ENCODE results near the gene CLDN9. TPM values are rescaled to one million over a fixed set of nuclear protein-coding genes. Genes with fewer than 3 reads are reported as not detected.

Gene CLDN9
- total and polyA plus RNA-seq, 9 of the 15 experiments (the other 6 are each of a cell fraction or from before 2014, with no cell fraction given), result 0.12 to 0.44 (median 0.22) TPM; not detected in 4

GRCh38 chr16:3051009-3051408 lies 38.3 kb downstream of the CLDN9 start:
- Histone ChIP-seq H3K27me3 (ENCODE audit: control insufficient read depth in 2 of 2, insufficient read depth in 2 of 2, low read length in 2 of 2) (peaks cover 5 to 39% of the 10 kb centered on the region in 2 experiments; a peak in 4 of 5 replicates), H3K4me3 (no peak overlapping the region), H3K79me2 (ENCODE audit: control insufficient read depth, insufficient read depth, low read length) (no peaks in the 10 kb centered on the region), H3K27ac (ENCODE audit: extremely low read depth, low read depth, low read length) (no peak overlapping the region), H3K9me1 (ENCODE audit: control insufficient read depth, insufficient read depth, low read length) (no peaks in the 10 kb centered on the region), H3K4me1 (replicated peaks in 1 of 2; ENCODE audit: control insufficient read depth in 2 of 2, insufficient read depth in 2 of 2, low read length in 2 of 2) (peaks cover 3 to 25% of the 10 kb centered on the region in 2 experiments; a peak in 3 of 5 replicates), H2AFZ (ENCODE audit: low read depth, low read length) (no peak overlapping the region), H4K20me1 (replicated peaks; ENCODE audit: control insufficient read depth, insufficient read depth, low read length) (no peaks in the 10 kb centered on the region; the same call in 1 of the 2 replicates), H3K9ac (ENCODE audit: insufficient read depth in 1 of 2, low read depth in 2 of 2, low read length in 2 of 2) (no peak overlapping the region), H3K36me3 (ENCODE audit: control insufficient read depth, insufficient read depth, low read length) (no peaks in the 10 kb centered on the region), H3K4me2 (ENCODE audit: insufficient read depth, low read length) (no peak overlapping the region), H3K9me3 (replicated peaks; ENCODE audit: control insufficient read depth, insufficient read depth, low read depth, low read length) (no peaks in the 10 kb centered on the region)
- intact Hi-C loops (cut with micrococcal nuclease) (loop anchor here (10.0 kb wide), 1 partner anchor 124 kb away; no protein-coding TSS in a partner anchor), in situ Hi-C loops (cut with MboI) (no loop called here)
- 20% methylated on average over 4 of the region's 4 CpGs for WGBS (ENCODE audit: insufficient coverage, low coverage, missing lambda C conversion rate)
- ATAC-seq, result no peak
- no TSS peak for BruUV-seq (replicated peaks)
- no peak for DNase-seq (ENCODE audit: extremely low read depth in 1 of 4, low spot score in 3 of 4)
- ChIA-PET POLR2A (interaction anchor here (0.5 to 1.2 kb wide), 5 partner anchors 12 to 1894 kb away, joined by 3 to 5 read pairs (median 3); no protein-coding TSS in a partner anchor), CTCF (ENCODE audit: low intra/inter-chr PET ratio) (no interaction called here)
- no peak for FAIRE-seq
- TF ChIP-seq TBP (optimal IDR thresholded peaks at IDR 0.05; ENCODE audit: low read depth, low read length) (no peak), ZNF77 (CRISPR knock-in tag; IDR thresholded peaks at IDR 0.05) (no peak), ELF2 (CRISPR knock-in tag; IDR thresholded peaks at IDR 0.05) (no peak), THRA (IDR thresholded peaks at IDR 0.05) (no peak), TAF7 (tag; IDR thresholded peaks at IDR 0.05) (no peak), SLC30A9 (CRISPR knock-in tag; IDR thresholded peaks at IDR 0.05) (no peak), CREBBP (IDR thresholded peaks at IDR 0.05; ENCODE audit: low read depth, low read length) (no peak), TCF7L2 (IDR thresholded peaks at IDR 0.05; ENCODE audit: low read depth, low read length) (no peak), ZNF41 (CRISPR knock-in tag; conservative IDR thresholded peaks at IDR 0.05) (no peak), RAD21 (CRISPR knock-in tag; conservative IDR thresholded peaks at IDR 0.05 in 1 of 2, IDR thresholded peaks at IDR 0.05 in 1 of 2) (no peak), PHB2 (IDR thresholded peaks at IDR 0.05; ENCODE audit: low read depth) (no peak), LARP7 (IDR thresholded peaks at IDR 0.05) (no peak), ZNF717 (CRISPR knock-in tag; IDR thresholded peaks at IDR 0.05) (no peak), ZNF184 (CRISPR knock-in tag; IDR thresholded peaks at IDR 0.05) (no peak), KLF13 (tag; IDR thresholded peaks at IDR 0.05; ENCODE audit: borderline replicate concordance, low read depth) (no peak), ZNF740 (CRISPR knock-in tag; IDR thresholded peaks at IDR 0.05) (no peak), ZNF740 (tag; IDR thresholded peaks at IDR 0.05) (no peak), ZBED1 (IDR thresholded peaks at IDR 0.05) (no peak), E2F3 (CRISPR knock-in tag; IDR thresholded peaks at IDR 0.05) (no peak), DEAF1 (CRISPR knock-in tag; IDR thresholded peaks at IDR 0.05) (no peak)
